Ecto neural progenitor cell (in vitro differentiated cells): Measurements from ENCODE around the gene RTCA.
"Not testable (repeated sequence)": the region's sequence is repeated elsewhere in the genome, so short reads cannot be mapped to it uniquely, and the experiment has no call there.

Experiments used
- DNase-seq: peaks from one replicate; pipeline ENCODE4 v3.0.0-alpha.2; 2018; ENCODE audit warnings: low spot score

Gene RTCA

GRCh38 chr1:100261686-100262085 lies 4.3 kb upstream of the RTCA start:
- no peak for DNase-seq

GRCh38 chr1:100264081-100264480 lies 1.9 kb upstream of the RTCA start:
- not testable (repeated sequence) for DNase-seq

GRCh38 chr1:100265562-100265930 lies 470 bp upstream of the RTCA start:
- no peak for DNase-seq

- no peak for DNase-seq
Measured at GRCh38 chr1:100266741-100267140, 725 bp downstream of the RTCA start.

GRCh38 chr1:100267284-100267683 lies 1.3 kb downstream of the RTCA start:
- DNase-seq = no peak

- no peak for DNase-seq
Measured at GRCh38 chr1:100268202-100268601, 2.2 kb downstream of the RTCA start.

GRCh38 chr1:100277866-100278265 lies 11.8 kb downstream of the RTCA start:
- DNase-seq = no peak

- no peak for DNase-seq
Measured at GRCh38 chr1:100279358-100279923, 13.4 kb downstream of the RTCA start.

- DNase-seq = no peak
Measured at GRCh38 chr1:100279954-100280682, 14.1 kb downstream of the RTCA start.

- no peak for DNase-seq
Measured at GRCh38 chr1:100284591-100284990, 18.6 kb downstream of the RTCA start.

GRCh38 chr1:100287162-100287561 lies 21.1 kb downstream of the RTCA start:
- DNase-seq = no peak

- no peak for DNase-seq
Measured at GRCh38 chr1:100290291-100290690, 24.3 kb downstream of the RTCA start.

GRCh38 chr1:100292711-100293110 lies 26.7 kb downstream of the RTCA start:
- no peak for DNase-seq

- DNase-seq = no peak
Measured at GRCh38 chr1:100296140-100296539, 30.1 kb downstream of the RTCA start.

- DNase-seq = not testable (repeated sequence)
Measured at GRCh38 chr1:100296997-100297396, 31.0 kb downstream of the RTCA start.

GRCh38 chr1:100298512-100298911 lies 32.5 kb downstream of the RTCA start:
- no peak for DNase-seq

GRCh38 chr1:100299521-100300222 lies 33.7 kb downstream of the RTCA start:
- no peak for DNase-seq

- DNase-seq = no peak
Measured at GRCh38 chr1:100300691-100301090, 34.7 kb downstream of the RTCA start.

- no peak for DNase-seq
Measured at GRCh38 chr1:100302739-100303138, 36.7 kb downstream of the RTCA start.

- DNase-seq = no peak
Measured at GRCh38 chr1:100304227-100304626, 38.2 kb downstream of the RTCA start.

- DNase-seq = no peak
Measured at GRCh38 chr1:100304921-100305320, 38.9 kb downstream of the RTCA start.

- DNase-seq = no peak
Measured at GRCh38 chr1:100305954-100306353, 39.9 kb downstream of the RTCA start.

GRCh38 chr1:100306735-100307313 lies 40.8 kb downstream of the RTCA start:
- no peak for DNase-seq
